DND-41 (cell line): ENCODE measurements around the gene RPS18.

Experiments
- EZH2 ChIP-seq: IDR thresholded peaks from 3 replicates; pipeline ENCODE4 v1.6.1; 2012; ENCODE audit warnings: borderline replicate concordance, low read depth, mild to moderate bottlenecking, moderate library complexity, low read length, inconsistent platforms; ENCODE audit not compliant: severe bottlenecking
- TF ChIP-seq, protein P1 (sequence below): IDR thresholded peaks from 2 replicates; pipeline ENCODE4 v1.5.1; 2012; ENCODE audit warnings: borderline replicate concordance, low read length, moderate library complexity, mild to moderate bottlenecking; ENCODE audit not compliant: poor library complexity, severe bottlenecking; ENCODE audit errors: extremely low read depth

DNA sequence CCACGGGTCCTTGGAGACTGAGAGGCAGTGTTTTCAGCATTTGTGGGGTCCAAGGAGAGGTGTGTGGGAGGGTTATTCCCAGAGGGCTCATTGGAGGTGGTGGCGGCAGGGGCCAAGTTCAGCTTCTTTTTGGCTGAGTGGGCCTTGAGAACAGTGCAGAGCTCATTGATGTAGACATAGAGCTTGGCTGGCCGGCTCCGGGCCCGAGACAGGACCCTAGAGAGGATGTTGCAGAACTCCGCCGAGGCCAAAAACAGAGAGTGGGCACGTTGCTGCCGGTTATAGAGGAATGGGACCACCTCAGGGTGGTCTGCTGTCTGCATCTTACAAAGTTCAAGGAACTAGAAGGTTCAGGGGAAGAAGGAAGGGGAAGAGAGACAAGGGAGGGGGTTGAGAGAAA lies 49.4 kb downstream of the RPS18 start:
- TF ChIP-seq, protein P1, sequence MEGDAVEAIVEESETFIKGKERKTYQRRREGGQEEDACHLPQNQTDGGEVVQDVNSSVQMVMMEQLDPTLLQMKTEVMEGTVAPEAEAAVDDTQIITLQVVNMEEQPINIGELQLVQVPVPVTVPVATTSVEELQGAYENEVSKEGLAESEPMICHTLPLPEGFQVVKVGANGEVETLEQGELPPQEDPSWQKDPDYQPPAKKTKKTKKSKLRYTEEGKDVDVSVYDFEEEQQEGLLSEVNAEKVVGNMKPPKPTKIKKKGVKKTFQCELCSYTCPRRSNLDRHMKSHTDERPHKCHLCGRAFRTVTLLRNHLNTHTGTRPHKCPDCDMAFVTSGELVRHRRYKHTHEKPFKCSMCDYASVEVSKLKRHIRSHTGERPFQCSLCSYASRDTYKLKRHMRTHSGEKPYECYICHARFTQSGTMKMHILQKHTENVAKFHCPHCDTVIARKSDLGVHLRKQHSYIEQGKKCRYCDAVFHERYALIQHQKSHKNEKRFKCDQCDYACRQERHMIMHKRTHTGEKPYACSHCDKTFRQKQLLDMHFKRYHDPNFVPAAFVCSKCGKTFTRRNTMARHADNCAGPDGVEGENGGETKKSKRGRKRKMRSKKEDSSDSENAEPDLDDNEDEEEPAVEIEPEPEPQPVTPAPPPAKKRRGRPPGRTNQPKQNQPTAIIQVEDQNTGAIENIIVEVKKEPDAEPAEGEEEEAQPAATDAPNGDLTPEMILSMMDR = no peak
- no peak for TF ChIP-seq EZH2
